GM21528 (cell line): Measurements from ENCODE around the gene RTCA.
"Not testable (repeated sequence)": the region's sequence is repeated elsewhere in the genome, so short reads cannot be mapped to it uniquely, and the experiment has no call there.

Experiments
- ATAC-seq: cut with Tn5 transposase; IDR thresholded peaks from one replicate; pipeline ENCODE4 v1.9.1; 2021; ENCODE audit warnings: mild to moderate bottlenecking, moderate library complexity; ENCODE audit not compliant: unreplicated experiment, low FRiP score

RTCA gene

GRCh38 chr1:100304921-100305320 lies 38.9 kb downstream of the RTCA start:
- ATAC-seq, result no peak

- ATAC-seq, result no peak
These were observed 39.9 kb downstream of the RTCA start for GRCh38 chr1:100305954-100306353.

GRCh38 chr1:100306735-100307313 lies 40.8 kb downstream of the RTCA start:
- no peak for ATAC-seq

GRCh38 chr1:100308777-100309176 lies 42.8 kb downstream of the RTCA start:
- no peak for ATAC-seq

GRCh38 chr1:100309863-100310262 lies 43.8 kb downstream of the RTCA start:
- ATAC-seq, result no peak

GRCh38 chr1:100313382-100313781 lies 47.4 kb downstream of the RTCA start:
- ATAC-seq, result no peak

- no peak for ATAC-seq
These were observed 50.6 kb downstream of the RTCA start for GRCh38 chr1:100316622-100317021.

GRCh38 chr1:100320311-100321099 lies 54.5 kb downstream of the RTCA start:
- no peak for ATAC-seq

GRCh38 chr1:100321100-100321493 lies 55.1 kb downstream of the RTCA start:
- no peak for ATAC-seq

- ATAC-seq, result no peak
These were observed 55.5 kb downstream of the RTCA start for GRCh38 chr1:100321506-100321905.

GRCh38 chr1:100322436-100323211 lies 56.6 kb downstream of the RTCA start:
- no peak for ATAC-seq

- no peak for ATAC-seq
These were observed 57.5 kb downstream of the RTCA start for GRCh38 chr1:100323419-100324106.

GRCh38 chr1:100325415-100326324 lies 59.7 kb downstream of the RTCA start:
- ATAC-seq, result no peak

- ATAC-seq, result not testable (repeated sequence)
These were observed 60.3 kb downstream of the RTCA start for GRCh38 chr1:100326325-100326670.

- ATAC-seq, result no peak
These were observed 62.1 kb downstream of the RTCA start for GRCh38 chr1:100328133-100328532.

- not testable (repeated sequence) for ATAC-seq
These were observed 65.1 kb downstream of the RTCA start for GRCh38 chr1:100331146-100331545.

- ATAC-seq, result no peak
These were observed 66.3 kb downstream of the RTCA start for GRCh38 chr1:100332331-100332730.

- ATAC-seq, result no peak
These were observed 69.4 kb downstream of the RTCA start for GRCh38 chr1:100335436-100335835.

GRCh38 chr1:100337878-100338277 lies 71.9 kb downstream of the RTCA start:
- not testable (repeated sequence) for ATAC-seq

GRCh38 chr1:100339735-100340134 lies 73.7 kb downstream of the RTCA start:
- not testable (repeated sequence) for ATAC-seq
